HG03066 (cell line): Measurements from ENCODE around the gene CLMP.
"Not testable (repeated sequence)": the region's sequence is repeated elsewhere in the genome, so short reads cannot be mapped to it uniquely, and the experiment has no call there.

ENCODE experiments used
- ATAC-seq: cut with Tn5 transposase; IDR thresholded peaks from one replicate; pipeline ENCODE4 v1.9.1; 2021; ENCODE audit warnings: low read depth; ENCODE audit not compliant: unreplicated experiment

CLMP gene

DNA sequence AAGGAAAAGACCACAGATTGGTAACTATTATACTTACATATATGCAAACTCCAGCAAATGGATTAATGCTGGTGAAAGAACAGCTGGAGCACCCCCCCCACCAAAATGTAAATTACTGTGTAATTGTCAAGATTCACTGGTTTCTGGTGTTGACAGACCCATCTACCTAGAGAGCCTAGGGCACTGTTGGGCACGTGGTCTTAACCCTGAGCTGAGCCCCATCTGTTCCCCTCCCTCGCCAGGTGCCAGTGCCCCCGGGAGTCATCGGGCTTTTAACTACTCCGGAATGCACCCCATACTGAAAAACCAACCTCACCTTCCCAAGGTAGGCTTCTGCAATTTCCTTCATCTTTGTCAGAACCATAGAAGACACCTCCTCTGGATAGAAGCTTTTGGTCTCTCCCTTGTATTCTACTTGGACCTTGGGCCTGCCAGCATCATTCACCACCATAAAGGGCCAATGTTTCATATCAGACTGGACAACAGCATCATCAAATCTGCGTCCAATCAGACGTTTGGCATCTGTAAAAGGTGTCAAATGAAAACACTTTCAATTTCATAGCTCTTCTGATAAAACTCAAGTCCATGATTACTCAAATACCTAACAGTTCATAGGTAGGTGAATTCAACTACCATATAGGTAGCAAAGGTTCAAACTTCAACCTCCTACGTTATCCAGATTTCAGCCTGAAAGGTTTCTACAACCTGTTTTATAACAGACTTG, 134.6 kb downstream of the CLMP start:
- ATAC-seq = no peak

DNA sequence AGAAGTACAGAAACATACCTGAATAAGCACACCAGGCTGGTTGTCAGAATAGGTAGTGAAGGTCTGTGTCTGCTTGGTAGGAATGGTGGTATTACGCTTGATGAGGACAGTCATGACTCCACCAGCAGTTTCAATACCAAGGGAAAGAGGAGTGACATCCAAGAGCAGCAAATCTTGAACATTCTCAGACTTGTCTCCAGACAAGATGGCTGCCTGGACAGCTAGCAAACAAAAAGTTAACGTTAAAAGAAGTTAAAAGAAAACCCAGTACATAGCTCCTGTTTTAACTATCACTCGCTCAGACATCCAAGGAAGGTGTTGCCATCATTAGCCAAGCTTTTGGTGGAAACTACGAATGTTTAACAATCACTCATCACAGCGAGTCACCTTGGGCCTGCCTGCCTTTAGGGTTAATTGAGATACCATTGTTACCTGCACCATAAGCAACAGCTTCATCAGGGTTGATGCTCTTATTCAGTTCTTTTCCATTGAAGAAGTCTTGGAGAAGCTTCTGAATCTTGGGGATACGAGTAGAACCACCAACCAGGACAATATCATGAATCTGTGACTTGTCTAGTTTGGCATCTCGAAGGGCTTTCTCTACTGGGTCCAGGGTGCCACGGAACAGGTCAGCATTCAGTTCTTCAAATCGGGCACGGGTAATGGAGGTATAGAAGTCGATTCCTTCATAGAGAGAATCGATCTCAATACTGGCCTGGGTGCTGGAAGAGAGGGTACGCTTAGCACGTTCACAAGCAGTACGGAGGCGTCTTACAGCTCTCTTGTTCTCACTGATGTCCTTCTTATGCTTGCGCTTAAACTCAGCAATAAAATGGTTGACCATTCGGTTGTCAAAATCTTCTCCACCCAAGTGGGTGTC, 135.8 kb downstream of the CLMP start:
- ATAC-seq = not testable (repeated sequence)

DNA sequence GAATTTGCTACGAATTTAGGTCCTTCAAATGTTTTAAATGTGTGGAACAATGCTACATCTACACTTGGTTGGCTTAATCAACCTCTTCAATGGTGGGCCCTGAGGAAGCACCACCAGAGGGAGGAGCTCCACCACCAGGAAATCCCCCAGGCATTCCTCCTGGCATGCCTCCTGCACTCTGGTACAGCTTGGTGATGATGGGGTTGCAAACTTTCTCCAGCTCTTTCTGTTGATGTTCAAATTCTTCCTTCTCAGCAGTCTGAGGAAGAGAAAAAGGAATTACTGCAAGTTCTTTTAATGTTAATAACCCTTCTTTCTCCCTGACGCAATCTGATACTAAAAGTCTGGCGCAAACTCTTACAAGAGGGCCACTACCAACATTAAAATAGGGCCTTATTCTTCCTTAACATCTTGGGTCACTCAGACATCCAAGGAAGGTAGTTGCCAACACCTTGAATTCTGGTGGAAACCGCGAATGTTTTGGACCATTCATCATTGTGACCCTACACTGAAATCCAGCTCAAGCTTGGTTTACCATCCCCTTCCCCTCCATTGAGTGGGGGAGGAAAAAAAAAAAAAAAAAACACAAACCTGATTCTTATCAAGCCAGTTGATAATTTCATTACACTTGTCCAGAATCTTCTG, 137.3 kb downstream of the CLMP start:
- ATAC-seq = no peak

DNA sequence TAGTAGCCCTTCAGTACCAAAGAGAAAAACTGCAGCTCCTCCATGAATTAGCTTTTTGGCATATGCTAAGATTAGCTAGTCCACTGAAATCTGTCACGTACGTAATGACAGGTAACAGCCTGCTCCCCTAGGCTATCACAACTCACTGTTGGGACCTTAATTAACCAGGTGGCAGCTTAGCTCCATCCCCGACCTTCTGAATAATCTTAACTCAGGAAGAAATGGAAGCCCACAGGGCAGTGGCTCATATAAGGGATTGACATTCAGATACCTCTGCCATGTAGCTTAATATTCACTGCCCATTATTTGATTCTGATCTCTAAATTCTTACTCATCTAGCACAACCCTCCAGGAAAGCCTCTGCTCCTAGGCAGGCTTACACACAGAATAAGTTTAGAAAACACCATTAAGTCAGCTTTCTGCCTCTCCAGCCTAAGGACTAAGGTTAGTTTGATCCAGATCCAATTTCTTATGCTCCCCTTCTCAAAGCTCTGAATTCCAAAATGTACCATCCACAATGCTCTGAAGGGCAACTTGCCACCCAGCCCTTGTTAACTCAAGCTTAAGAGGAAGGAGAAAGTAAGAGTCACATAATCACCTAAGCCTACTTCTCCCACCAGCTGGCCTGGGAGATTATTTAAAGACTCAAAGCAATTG, 138.1 kb downstream of the CLMP start:
- ATAC-seq = no peak

DNA sequence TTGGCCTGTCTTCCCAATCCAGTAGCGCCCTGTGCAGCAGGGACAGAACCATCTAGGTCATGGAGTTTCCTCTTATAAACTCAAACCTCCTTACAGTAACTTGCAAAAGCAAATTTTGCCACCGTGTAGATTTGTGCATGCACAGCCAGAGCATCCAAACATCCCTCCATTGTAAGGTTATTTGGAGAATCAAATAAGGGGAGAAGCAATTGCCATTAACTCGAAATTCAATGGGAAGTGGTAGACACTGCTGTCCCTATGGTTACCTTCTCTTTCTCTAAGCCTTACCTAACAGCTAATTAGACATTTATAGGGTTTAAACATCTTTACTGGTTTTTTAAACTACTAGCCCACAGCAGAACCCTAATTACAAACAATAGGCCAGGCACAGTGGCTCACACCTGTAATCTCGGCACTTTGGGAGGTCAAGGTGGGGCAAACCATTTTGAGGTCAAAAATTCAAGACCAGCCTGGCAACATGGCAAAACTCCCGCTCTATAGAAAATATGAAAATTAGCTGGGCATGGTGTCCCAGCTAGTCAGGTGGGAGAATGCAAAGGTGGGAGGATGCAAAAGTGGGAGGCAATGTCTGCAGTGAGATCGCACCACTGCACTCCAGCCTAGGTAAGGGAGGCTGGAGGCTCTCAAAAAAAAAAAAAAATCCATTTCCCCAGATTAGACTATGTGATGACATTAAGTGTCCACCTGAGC, 139.7 kb downstream of the CLMP start:
- ATAC-seq = no peak

DNA sequence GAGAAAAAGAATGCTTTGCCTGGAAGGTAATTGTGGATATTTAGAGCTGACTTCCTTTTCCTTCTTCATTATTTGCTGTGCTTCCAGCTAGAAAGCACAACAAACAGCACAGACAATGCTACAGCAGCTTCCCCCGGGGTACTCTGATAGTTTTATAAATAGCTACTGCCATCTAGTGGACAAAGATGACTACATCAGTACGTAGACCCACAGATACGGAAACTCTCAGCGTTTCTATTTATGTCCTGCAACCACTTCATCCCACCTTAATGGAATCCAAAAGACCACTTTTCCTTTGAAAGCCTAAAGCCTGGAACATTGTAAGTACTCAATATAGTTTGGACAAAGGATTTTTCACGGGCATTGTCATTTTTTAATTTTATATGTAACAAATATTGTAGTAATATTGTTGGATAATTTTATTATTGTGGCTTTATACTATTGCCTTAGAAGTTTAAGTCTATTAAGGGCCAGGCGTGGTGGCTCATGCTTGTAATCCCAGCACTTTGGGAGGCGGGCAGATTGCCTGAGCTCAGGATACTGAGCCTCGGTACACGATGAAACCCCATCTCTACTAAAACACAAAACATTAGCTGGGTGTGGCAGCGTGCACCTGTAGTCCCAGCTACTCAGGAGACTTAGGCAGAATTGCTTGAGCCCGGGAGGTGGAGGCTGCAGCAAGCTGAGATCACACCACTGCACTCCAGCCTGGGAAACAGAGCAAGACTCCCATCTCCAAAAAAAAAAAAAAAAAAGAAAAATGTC, 140.6 kb downstream of the CLMP start:
- ATAC-seq = peak; percentile 79

DNA sequence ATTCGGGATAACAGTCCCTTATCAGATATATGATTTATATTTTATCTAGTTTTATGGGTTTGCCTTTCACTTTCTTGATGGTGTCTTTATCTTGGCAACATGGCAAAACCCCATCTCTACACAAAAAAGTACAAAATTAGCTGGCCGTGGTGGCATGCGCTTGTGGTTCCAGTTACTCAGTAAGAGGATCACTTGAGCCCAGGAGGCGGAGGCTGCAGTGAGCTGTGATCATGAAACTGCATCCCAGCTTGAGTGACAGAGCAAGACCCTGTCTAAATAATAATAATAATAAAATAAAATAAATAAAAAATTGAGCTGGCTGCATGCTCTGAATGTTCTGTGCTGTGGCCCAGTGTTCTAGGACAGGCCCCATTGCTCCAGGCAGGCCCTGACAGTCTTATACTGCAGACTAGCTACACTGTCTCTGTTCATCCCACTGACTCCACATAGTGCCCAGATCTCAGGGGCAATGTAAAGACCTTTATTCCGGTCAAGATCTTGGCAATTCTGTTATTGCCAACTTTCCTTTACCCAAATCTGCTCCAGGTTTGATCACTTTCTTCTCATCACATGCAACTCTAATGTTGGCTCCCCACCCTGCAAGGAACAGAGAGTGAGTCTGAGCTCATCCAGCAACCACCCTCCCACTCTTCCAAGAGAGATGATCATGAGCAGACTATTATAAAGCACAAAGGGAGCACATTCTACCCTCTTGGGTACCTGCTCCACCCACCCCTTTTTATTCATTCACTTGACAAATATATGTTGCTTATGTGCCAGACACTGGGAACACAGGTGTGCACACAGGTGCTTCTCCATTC, 141.9 kb downstream of the CLMP start:
- no peak for ATAC-seq

DNA sequence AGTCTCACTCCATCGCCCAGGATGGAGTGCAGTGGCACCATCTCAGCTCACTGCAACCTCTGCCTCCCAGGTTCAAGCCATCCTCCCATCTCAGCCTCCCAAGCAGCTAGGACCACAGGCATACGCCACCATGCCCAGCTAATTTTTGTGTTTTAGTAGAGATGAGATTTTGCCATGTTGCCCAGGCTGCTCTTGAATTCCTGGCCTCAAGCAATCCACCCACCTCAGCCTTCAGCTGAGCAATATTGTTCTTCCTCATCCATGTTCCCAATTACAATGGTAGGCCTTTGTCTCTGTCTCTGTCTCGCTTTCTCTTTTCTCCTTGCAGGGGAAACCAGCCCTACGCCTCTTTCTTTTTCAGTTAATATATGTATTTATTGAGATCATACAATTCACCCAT, 143.4 kb downstream of the CLMP start:
- ATAC-seq = no peak

DNA sequence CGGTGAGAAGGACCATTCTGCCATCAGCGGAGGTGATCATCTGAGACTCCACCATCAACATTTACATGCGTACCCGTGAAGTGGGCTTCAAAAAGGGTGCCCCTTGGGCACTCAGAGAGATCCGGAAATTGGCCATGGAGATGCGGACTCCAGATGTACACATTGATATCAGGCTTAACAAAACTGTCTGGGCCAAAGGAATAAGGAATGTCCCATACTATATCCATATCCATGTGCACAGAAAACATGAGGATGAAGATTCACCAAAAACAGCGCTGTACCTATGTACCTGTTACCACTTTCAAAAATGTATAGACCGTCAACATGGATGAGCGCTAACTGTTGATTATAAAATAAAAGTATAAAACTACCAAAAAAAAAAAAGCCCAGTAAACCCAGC, 143.9 kb downstream of the CLMP start:
- ATAC-seq = no peak

DNA sequence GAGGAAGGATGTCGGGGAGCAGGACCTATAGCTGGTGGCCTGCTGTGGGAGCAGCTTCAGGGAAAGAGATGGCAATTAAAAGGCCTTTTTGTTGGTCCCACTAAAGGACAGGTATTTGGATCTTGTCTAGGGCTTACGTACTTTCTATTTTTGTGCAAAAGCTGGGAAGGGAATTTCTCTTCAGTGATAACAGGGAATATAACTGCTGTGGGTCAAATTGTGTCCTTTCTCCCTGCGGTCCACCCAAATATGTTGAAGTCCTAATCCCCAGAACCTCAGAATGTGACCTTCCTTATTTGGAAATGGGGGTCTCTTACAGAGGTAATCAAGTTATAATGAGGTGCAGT, 147.1 kb downstream of the CLMP start:
- ATAC-seq = no peak

DNA sequence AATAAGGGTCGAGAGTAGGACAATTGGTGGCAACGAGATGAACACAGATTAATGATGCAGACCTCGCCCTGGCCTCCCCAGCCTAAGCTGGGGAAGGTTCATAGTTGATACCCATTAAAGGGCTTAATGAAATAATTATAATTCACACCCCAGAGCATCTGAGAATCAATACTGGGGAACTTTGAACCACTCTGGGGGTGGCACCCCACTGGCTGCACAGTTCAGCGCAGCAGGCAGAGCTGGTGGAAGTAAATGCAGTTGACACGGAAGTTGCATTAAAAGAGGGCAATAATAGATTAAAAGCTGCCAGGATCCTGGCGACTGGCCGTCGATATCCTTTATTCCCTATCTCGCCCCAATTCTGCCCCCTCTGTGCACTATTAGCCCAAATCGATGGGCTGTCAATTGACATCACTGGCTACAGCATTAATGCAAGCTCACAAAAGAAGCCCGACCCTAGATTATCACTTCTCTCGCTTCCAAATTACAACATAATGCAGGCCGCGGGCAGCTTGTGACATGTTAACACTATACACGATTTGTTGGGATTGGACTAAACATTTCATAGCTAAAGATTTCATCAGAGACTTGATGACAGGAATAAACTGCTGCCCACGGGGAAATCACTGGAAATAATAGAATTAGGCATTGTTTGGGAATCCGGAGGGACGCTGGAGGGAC, 147.6 kb downstream of the CLMP start:
- no peak for ATAC-seq

DNA sequence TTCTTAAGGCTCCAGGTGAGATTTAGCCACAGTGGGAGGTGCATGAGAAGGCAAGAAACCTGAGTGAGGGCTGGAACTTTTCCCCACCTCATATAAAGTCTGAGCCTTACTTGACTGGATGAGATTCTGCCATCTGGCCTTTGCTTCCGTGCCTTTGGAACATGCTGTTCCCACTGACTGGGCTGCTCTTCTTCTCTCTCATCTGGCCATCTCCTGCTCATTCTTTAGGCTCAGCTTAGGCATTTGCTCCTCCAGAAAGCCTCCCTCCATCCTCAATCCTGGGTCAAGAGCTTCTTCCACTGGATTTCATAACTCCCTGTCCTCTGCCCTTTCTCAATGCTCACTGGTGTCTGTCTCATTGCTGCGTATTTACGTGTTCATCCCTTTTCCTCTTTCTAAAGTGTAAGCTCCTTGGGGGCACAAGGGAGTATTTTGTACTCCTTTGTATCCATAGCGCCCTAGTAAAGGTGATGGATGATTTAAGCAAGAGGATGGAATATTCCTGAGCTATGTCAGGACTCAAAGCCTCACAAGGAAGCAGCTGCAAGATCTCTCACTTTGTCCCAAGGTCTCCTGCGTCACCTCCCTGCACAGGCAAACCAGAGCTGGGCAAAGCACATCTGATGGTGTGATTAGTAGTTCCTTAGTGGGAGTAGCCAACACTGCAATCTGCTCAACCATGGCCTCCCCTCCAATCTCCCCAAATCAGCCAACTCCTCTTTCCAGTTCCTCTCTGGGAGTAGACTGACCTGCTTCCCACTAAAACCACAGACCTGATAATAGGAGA, 148.4 kb downstream of the CLMP start:
- no peak for ATAC-seq

DNA sequence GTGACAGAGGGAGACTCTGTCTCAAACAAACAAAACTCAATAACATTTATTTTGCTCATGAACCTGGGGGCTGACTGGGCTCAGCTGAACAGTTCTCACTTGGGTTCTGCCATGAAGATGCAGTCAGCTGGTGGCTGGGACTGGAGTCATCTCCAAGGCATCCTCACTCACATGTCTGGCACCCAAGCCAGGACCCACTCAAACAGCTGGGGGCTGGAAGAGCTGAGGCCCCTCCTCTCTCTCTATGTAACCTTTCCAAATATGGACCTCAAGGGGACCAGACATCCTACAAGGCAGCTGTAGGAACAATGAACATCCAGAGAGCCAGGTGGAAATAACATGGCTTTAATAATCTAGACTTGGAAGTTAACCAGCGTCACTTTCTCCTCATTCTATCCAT, 149.9 kb downstream of the CLMP start:
- ATAC-seq = no peak

DNA sequence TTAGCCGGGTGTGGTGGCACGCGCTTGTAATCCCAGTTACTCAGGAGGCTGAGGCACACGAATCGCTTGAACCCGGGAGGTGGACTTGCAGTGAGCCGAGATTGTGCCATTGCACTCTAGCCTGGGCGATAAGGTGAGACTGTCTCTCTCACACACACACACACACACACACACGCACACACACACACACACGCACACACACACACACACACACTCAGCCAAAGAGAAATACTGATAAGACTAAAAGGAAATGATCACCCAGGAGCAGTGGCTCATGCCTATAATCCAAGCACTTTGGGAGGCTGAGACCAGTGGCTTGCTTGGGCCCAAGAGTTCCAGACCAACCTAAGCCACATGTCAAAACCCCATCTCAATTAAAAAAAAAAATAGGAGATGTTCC, 153.9 kb downstream of the CLMP start:
- no peak for ATAC-seq

DNA sequence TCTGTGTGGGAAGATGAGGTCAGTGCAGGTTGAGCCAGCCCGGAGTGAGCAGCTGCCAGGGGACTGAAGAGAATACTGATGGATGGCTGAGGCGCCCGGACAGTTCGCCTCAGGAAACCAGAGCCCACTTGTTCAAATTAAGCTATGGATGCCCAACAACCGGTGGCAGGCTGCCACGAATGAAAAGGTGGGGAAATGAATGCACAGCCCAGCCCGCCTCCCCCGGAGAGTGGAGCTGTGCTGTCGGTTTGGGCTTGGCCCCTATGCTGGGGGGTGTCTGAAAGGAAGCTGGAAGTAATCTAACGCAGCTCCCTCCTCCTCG, 155.0 kb downstream of the CLMP start:
- no peak for ATAC-seq

DNA sequence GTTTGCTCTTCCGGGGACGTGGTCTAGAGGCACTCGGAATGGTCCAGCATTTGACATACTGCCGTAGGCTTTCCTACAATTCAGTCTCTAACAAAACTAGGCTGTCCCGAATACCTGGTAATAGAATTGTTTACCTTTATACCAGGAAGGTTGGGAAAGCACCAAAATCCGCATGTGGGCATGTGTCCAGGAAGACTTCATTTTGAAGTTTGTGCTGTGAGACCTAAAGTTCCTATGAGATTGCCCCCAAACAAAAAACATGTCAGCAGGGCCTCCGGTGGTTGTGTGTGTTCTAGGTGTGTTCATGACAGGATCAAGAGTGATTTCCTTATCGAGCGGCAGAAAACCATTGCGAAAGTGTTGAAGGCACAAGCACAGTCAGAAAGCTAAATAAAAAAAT, 159.2 kb downstream of the CLMP start:
- ATAC-seq = no peak

DNA sequence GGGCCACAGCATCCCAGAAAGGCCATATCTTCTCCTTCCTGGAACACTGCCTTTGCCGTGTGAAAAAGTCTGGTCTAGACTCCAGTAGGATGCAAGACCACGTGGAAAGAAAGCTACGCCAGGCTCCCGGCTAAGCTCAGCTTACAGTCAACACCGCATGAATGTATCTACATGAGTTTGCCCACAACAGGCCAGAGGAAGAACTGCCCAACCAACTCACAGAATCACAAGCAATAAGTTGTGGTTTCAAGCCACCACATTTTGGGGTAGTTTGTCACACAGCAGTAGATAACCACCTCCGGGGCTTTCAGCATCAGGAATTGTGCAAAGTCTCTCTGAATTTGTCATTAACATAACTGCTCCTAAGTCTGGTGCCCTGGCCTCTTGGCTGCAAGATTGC, 160.5 kb downstream of the CLMP start:
- no peak for ATAC-seq

DNA sequence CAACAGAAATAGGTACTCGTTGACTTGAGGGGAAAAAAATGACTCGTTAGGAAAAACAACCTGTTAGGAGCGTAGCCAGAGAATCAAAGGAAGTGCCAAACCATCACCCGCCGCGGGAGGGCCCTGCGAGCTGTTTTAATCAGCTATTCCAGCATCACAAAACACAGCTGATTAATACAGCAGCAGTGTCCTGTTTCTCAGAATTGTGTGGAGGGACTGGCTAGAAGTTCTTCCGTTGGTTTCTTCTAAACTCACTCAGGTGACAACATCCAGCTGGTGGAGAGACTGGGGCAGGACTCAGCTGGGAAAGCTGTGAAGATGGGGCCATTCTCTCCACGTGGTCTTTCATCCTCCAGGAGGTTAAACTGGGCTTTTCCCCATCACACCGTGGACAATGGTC, 161.2 kb downstream of the CLMP start:
- no peak for ATAC-seq
